Testis (tissue), 3 donors: ENCODE measurements around the gene PARL. TPM values are rescaled to one million over a fixed set of nuclear protein-coding genes. Genes with fewer than 3 reads are reported as not detected.

Experiments used
- DNase-seq: peaks from one replicate; pipeline ENCODE4 v3.0.0-alpha.2; 2019
- H3K27ac ChIP-seq, 2 donors: fragments of 200-600 bp; sonication (generic); one replicate each; pipeline ENCODE4 v1.5.1; 2019
- H3K27me3 ChIP-seq: fragments of 200-600 bp; sonication (generic); one replicate; pipeline ENCODE4 v1.5.1; 2019
- H3K36me3 ChIP-seq: fragments of 200-600 bp; sonication (generic); one replicate; pipeline ENCODE4 v1.5.1; 2017; ENCODE audit warnings: low read depth; ENCODE audit errors: missing control alignments
- H3K4me1 ChIP-seq: fragments of 200-600 bp; sonication (generic); one replicate; pipeline ENCODE4 v1.5.1; 2019
- H3K4me3 ChIP-seq, 2 donors: fragments of 200-600 bp; sonication (generic); one replicate each; pipeline ENCODE4 v1.5.1; 2017 to 2019
- H3K9me3 ChIP-seq: fragments of 200-600 bp; sonication (generic); one replicate; pipeline ENCODE4 v1.5.1; 2017
- CTCF ChIP-seq, 3 experiments: fragments of 450-650 bp in 2 of 3; fragments of 200-600 bp in 1 of 3; sonication (generic) in 1 of 3; IDR thresholded peaks; one replicate each; pipeline ENCODE4 v1.5.1; 2016 to 2019; ENCODE audit warnings: antibody characterized with exemption in 3 of 3, mild to moderate bottlenecking in 2 of 3, moderate library complexity in 1 of 3
- POLR2A ChIP-seq: fragments of 450-650 bp; IDR thresholded peaks from one replicate; pipeline ENCODE4 v1.6.1; 2017; ENCODE audit warnings: antibody characterized with exemption, mild to moderate bottlenecking, moderate library complexity
- WGBS, 2 donors: methylation state at CpG; one replicate each; pipeline ENCODE4 v1.1.5; 2018; 5-methylcytosine and 5-hydroxymethylcytosine counted together
- intact Hi-C: fragments of 100-400 bp; cut with DNase I; formaldehyde crosslinking; loops from one replicate; pipeline ENCODE4 v1.15.1; 2023; ENCODE audit warnings: low total_unique reads
- polyA plus RNA-seq: library from polyadenylated mRNA; stranded (reverse); fragments of 350-450 nt; fragmentation: Illumina TruSeq; extraction: RNeasy Lipid Tissue Mini Kit (QIAGEN cat#74804); gene quantifications from one replicate; pipeline ENCODE4 v1.2.3, GENCODE V29; 2014; ENCODE audit warnings: low read depth, low replicate concordance; ENCODE audit not compliant: insufficient read depth
- total RNA-seq, 2 donors: library from RNA; depleted of rRNA; stranded (reverse); fragments of >200 nt; gene quantifications; one replicate each; pipeline ENCODE4 v1.2.3, GENCODE V29; 2016

Gene PARL
- total and polyA plus RNA-seq, 3 donors from 2014 or later = 55.5 to 64.2 (median 57.6) TPM

GRCh38 chr3:183875411-183875810, 9.3 kb downstream of the PARL start:
- TF ChIP-seq POLR2A (no peak), CTCF (IDR thresholded peaks at IDR 0.05) (no peak)
- DNase-seq = no peak
- H3K4me1 ChIP-seq = no peaks in the 10 kb centered on the region
- intact Hi-C loops = no loop called here
- H3K27me3 ChIP-seq = no peaks in the 10 kb centered on the region
- no peaks in the 10 kb centered on the region for H3K36me3 ChIP-seq
- H3K27ac ChIP-seq = no peak overlapping the region
- H3K9me3 ChIP-seq = no peaks in the 10 kb centered on the region
- no peak overlapping the region for H3K4me3 ChIP-seq

- WGBS, 2 donors = 78 to 85% methylated on average over 3 of the region's 3 CpGs
- Histone ChIP-seq H3K36me3 (no peaks in the 10 kb centered on the region), H3K27ac (no peak overlapping the region), H3K4me1 (no peaks in the 10 kb centered on the region), H3K4me3 (no peak overlapping the region), H3K9me3 (no peaks in the 10 kb centered on the region), H3K27me3 (no peaks in the 10 kb centered on the region)
- DNase-seq = no peak
- intact Hi-C loops = no loop called here
- TF ChIP-seq CTCF (IDR thresholded peaks at IDR 0.05) = no peak
- TF ChIP-seq POLR2A = no peak
Observed at GRCh38 chr3:183873914-183874313, 10.8 kb downstream of the PARL start.

- 84% methylated on average over 2 of the region's 2 CpGs for WGBS, 2 donors
Observed at GRCh38 chr3:183871541-183871940, 13.1 kb downstream of the PARL start.

GRCh38 chr3:183870563-183870962, 14.1 kb downstream of the PARL start:
- Histone ChIP-seq H3K27ac (no peak overlapping the region), H3K27me3 (no peaks in the 10 kb centered on the region), H3K9me3 (no peaks in the 10 kb centered on the region), H3K36me3 (no peaks in the 10 kb centered on the region), H3K4me1 (no peaks in the 10 kb centered on the region), H3K4me3 (no peak overlapping the region)
- TF ChIP-seq CTCF (IDR thresholded peaks at IDR 0.05) = no peak
- TF ChIP-seq POLR2A = no peak
- 88 to 92% methylated on average over 3 of the region's 3 CpGs for WGBS, 2 donors
- DNase-seq = no peak
- intact Hi-C loops = no loop called here

More at GRCh38 chr3:183871541-183871940, 13.1 kb downstream of the PARL start:
- no peaks in the 10 kb centered on the region for H3K4me1 ChIP-seq
- intact Hi-C loops = no loop called here
- no peaks in the 10 kb centered on the region for H3K27me3 ChIP-seq
- no peak overlapping the region for H3K27ac ChIP-seq
- DNase-seq = no peak
- no peak overlapping the region for H3K4me3 ChIP-seq
- TF ChIP-seq CTCF (IDR thresholded peaks at IDR 0.05) = no peak
- no peak for TF ChIP-seq POLR2A
- no peaks in the 10 kb centered on the region for H3K9me3 ChIP-seq
- H3K36me3 ChIP-seq = no peaks in the 10 kb centered on the region

GRCh38 chr3:183868796-183869195, 15.9 kb downstream of the PARL start:
- TF ChIP-seq POLR2A (no peak), CTCF (IDR thresholded peaks at IDR 0.05) (no peak)
- Histone ChIP-seq H3K27ac (no peak overlapping the region), H3K4me3 (no peak overlapping the region), H3K36me3 (no peaks in the 10 kb centered on the region), H3K27me3 (no peaks in the 10 kb centered on the region), H3K4me1 (no peaks in the 10 kb centered on the region), H3K9me3 (no peaks in the 10 kb centered on the region)
- WGBS, 2 donors = 75 to 86% methylated on average over 1 of the region's 1 CpG
- DNase-seq = no peak
- intact Hi-C loops = no loop called here
